ENCODE results near the gene DYNLL2.
"Not testable (repeated sequence)": the region's sequence is repeated elsewhere in the genome, so short reads cannot be mapped to it uniquely, and the experiment has no call there.

DYNLL2 gene

DNA sequence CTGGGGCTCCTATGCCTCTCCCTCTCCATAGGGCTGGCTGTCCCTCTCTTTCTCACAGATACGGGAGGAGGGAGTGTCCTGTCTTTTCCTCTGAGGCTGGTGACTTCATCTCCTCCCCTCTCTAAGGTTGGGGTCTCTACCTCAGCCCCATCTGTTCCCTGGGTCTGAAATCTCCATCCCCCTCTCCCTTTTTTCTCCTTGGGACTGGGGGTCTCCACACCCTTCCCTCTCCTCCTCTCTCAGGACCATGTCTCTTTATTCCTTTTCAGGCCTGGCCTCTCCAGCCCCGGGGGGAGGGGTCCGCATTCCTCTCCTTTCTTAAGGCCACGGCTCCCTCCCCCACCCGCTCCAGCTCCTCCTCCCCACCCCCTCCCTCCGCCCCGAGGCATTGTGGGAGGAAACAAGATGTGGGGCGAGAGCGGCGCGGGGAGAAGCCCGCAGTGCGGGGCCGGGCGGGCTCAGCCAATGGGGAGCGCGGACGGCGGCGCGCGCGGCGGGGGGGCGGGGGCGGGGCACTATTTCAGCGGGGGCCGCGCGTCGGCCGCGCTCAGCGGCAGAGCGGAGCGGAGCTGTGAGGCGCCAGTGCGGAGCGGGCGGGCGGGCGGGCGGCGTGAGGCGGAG is at the start of gene DYNLL2:
Gene DYNLL2 (plus strand): TSS at position 550 of the 621 bp plus-strand sequence. CDS start 3,672 bp downstream, outside the sequence.
- peak; percentile 93 for DNase-seq

GRCh38 chr17:58039975-58040374 is 43.2 kb upstream of the DYNLL2 start:
- no peak for DNase-seq

GRCh38 chr17:58040386-58040785 is 42.8 kb upstream of the DYNLL2 start:
- DNase-seq = no peak

DNA sequence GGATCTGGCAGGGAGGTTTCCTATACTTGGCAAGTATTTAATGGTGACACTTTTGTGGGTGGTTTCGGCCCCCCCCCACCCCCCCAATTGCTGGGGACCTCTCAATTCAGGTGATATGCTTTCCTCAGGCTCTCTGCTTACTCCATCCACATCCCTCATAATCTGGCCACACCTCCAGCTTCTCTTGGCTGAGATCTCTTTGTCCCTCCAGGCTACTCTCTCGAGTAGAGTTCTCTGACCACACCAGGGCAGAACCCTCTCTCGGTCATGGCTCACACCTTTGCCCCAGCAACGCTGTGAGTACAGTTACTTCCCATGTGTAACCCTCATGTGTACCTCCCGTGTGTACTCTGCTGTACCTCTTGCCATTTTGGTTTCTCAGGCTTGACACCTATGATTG is 42.1 kb upstream of the DYNLL2 start:
- no peak for DNase-seq

- no peak for DNase-seq
These were observed 39.7 kb upstream of the DYNLL2 start for GRCh38 chr17:58043221-58044181.

- not testable (repeated sequence) for DNase-seq
These were observed 39.0 kb upstream of the DYNLL2 start for GRCh38 chr17:58044256-58044655.

- DNase-seq = no peak
These were observed 36.8 kb upstream of the DYNLL2 start for GRCh38 chr17:58046239-58047094.

GRCh38 chr17:58047376-58048150 is 35.7 kb upstream of the DYNLL2 start:
- no peak for DNase-seq

GRCh38 chr17:58049533-58049932 is 33.7 kb upstream of the DYNLL2 start:
- no peak for DNase-seq

- no peak for DNase-seq
These were observed 32.3 kb upstream of the DYNLL2 start for GRCh38 chr17:58050966-58051365.

GRCh38 chr17:58051468-58051867 is 31.8 kb upstream of the DYNLL2 start:
- DNase-seq = no peak

- no peak for DNase-seq
These were observed 30.8 kb upstream of the DYNLL2 start for GRCh38 chr17:58052407-58052806.

DNA sequence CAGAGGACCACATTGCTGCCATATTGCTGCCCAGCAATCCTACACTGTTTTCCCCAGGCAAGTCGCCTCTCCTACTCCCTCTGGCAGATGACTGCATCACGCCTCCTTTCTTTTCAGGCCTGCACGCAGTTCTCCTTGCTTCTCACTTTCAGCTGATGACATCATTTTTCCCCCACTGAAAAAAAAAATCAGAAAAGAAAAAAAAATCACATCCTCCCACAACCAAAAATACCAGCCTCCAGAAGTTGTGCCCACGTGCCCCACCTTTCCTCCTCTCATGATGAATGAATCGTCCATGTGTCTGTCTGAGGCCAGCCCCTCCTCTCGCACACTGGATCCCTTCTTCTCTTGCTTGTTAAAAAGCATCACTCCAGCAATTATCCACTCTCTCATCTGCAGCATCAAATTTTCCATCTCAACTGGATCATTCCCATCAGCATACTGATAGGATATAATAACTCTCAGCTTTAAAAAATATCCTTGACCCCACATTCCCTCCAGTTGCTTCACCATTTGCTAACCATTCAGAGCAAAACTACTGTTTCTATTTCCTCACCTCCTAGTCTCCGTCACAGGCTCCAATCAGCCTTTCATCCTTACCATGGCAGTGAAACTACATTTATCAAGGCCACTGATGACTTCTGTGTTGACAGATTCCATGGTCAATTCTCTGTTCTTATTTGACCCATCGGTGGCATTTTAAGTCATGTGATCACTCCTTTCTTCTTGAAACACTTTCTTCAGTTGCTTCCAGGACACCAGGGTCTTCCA is 30.1 kb upstream of the DYNLL2 start:
- DNase-seq = peak; percentile 1

- no peak for DNase-seq
These were observed 28.6 kb upstream of the DYNLL2 start for GRCh38 chr17:58054641-58055040.

GRCh38 chr17:58056476-58056875 is 26.7 kb upstream of the DYNLL2 start:
- no peak for DNase-seq

DNA sequence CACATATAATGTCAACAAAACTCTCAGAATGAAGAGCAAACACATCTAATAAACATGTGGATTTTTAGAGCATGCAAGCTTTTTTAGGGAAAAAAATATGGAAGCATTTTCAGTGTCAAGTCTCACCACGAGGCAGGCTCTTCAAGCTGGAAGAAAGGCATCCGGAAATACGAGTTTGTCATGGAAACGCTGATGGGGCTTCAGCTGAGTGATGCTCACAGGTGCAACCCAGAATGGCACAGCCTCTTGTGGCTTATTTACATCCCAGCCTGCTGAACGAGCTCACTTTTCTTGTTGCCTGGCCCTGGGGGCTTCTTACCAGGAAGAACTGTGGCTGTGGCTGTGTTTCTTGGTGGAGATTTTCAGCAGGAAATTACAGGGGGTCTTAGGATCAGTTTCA is 24.1 kb upstream of the DYNLL2 start:
- no peak for DNase-seq

- no peak for DNase-seq
These were observed 22.5 kb upstream of the DYNLL2 start for GRCh38 chr17:58060596-58061191.

DNA sequence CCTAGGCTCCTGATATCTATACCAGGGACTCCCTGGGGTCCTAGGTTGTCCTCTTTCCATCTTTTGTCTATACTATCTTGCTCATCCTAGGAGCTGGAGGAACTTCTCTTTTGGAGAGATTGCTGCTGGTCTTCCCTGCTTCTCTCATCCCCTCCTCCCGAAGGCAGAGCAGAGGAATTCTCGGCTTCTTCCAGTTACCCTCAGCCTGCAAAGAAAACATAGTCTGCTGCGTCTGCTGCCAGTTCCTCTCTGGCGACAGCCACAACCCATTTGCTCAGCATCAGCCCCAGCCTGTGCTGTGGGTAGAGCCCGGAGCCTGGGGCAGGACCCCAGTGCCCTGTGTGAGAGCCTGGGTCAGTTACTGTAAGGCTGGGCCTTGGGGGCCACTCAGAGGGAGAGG is 21.5 kb upstream of the DYNLL2 start:
- no peak for DNase-seq

DNA sequence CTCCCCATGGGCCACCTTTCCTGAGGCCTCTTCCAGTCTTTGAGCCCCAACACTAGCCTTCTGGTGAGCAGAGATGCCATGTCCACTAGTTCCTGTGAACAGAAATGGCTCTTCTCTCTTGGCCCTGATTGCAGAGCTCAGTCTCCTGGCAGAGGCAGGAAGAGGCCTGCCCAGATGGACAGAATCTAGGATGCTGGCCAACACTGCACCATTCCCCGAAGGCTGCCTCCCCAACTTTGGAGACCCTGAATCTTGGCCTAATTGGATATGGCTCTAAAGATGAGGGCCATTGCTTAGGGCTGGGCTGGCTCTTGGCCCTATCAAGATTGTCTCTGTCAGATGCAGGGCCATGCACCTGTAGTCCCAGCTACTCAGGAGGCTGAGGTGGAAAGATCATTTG is 18.0 kb upstream of the DYNLL2 start:
- DNase-seq = no peak

GRCh38 chr17:58066401-58066800 is 16.8 kb upstream of the DYNLL2 start:
- no peak for DNase-seq

- DNase-seq = no peak
These were observed 10.4 kb upstream of the DYNLL2 start for GRCh38 chr17:58072862-58073261.
